IMR-90 (cell line): Measurements from ENCODE around the gene TP53BP2. TPM values are rescaled to one million over a fixed set of nuclear protein-coding genes. Genes with fewer than 3 reads are reported as not detected.

Experiments used
- ATAC-seq: fragments of 200-7000 bp; cut with Tn5 transposase; 2 replicates; pipeline ENCODE4 v1.9.1; 2020; ENCODE audit warnings: low read depth, mild to moderate bottlenecking, moderate library complexity
- BruUV-seq: library from RNA; stranded (reverse); fragments of 400-500 nt; replicated peaks from 2 replicates; lab custom pipeline; 2021; lab: Mats Ljungman, UMichigan
- CTCF ChIA-PET: fragments of 300-600 bp; formaldehyde crosslinking; extraction: SDS; loops from one replicate; lab custom pipeline; 2021; ENCODE audit warnings: antibody characterized with exemption; lab: Yijun Ruan, JAX
- POLR2A ChIA-PET: fragments of 300-600 bp; sonication (Branson Sonifier 250); formaldehyde crosslinking; loops from one replicate; lab custom pipeline; 2022; ENCODE audit warnings: antibody characterized with exemption; ENCODE audit not compliant: unreplicated experiment; lab: Charles Lee
- DNase-seq: peaks from one replicate; pipeline ENCODE4 v3.0.0; 2013
- H2AFZ ChIP-seq: replicated peaks from 2 replicates; pipeline ENCODE3; 2013; ENCODE audit warnings: low read length, mild to moderate bottlenecking; ENCODE audit not compliant: poor library complexity
- H2AK5ac ChIP-seq: 2 replicates; pipeline ENCODE4 v1.6.1; 2013; ENCODE audit warnings: low read depth, low read length, inconsistent platforms
- H2AK9ac ChIP-seq: replicated peaks from 2 replicates; pipeline ENCODE3; 2013; ENCODE audit warnings: mild to moderate bottlenecking, low read depth, low read length, moderate library complexity; ENCODE audit not compliant: poor library complexity
- H2BK120ac ChIP-seq: 2 replicates; pipeline ENCODE4 v1.6.1; 2013; ENCODE audit warnings: low read depth, low read length, inconsistent platforms
- H2BK15ac ChIP-seq: 3 replicates; pipeline ENCODE4 v1.6.1; 2013; ENCODE audit warnings: low read depth, low read length, inconsistent platforms
- H2BK20ac ChIP-seq: 2 replicates; pipeline ENCODE4 v1.6.1; 2013; ENCODE audit warnings: low read depth, mild to moderate bottlenecking, inconsistent platforms, low read length, moderate library complexity
- H2BK5ac ChIP-seq: 2 replicates; pipeline ENCODE4 v1.6.1; 2013; ENCODE audit warnings: mild to moderate bottlenecking, low read depth, low read length, inconsistent platforms; ENCODE audit not compliant: poor library complexity, severe bottlenecking
- H3K14ac ChIP-seq: replicated peaks from 2 replicates; pipeline ENCODE4 v1.6.1; 2013; ENCODE audit warnings: low read depth, low read length, inconsistent platforms
- H3K18ac ChIP-seq: 2 replicates; pipeline ENCODE4 v1.6.1; 2013; ENCODE audit warnings: low read depth, low read length, control low read depth
- H3K23ac ChIP-seq: 2 replicates; pipeline ENCODE4 v1.6.1; 2013; ENCODE audit warnings: low read depth, low read length, inconsistent platforms
- H3K27ac ChIP-seq: 2 replicates; pipeline ENCODE4 v1.5.1; 2013; ENCODE audit warnings: mild to moderate bottlenecking, control low read depth, low read length; ENCODE audit not compliant: insufficient read depth
- H3K27me3 ChIP-seq: 2 replicates; pipeline ENCODE4 v1.6.1; 2013; ENCODE audit warnings: low read length; ENCODE audit not compliant: control insufficient read depth, insufficient read depth
- H3K36me3 ChIP-seq: 2 replicates; pipeline ENCODE4 v1.6.1; 2013; ENCODE audit warnings: low read length, mixed read lengths; ENCODE audit not compliant: control insufficient read depth, insufficient read depth
- H3K4ac ChIP-seq: 2 replicates; pipeline ENCODE4 v1.6.1; 2013; ENCODE audit warnings: low read depth, low read length, inconsistent platforms
- H3K4me1 ChIP-seq: 2 replicates; pipeline ENCODE4 v1.6.1; 2013; ENCODE audit warnings: low read length, mixed read lengths; ENCODE audit not compliant: control insufficient read depth, insufficient read depth
- H3K4me2 ChIP-seq: 2 replicates; pipeline ENCODE4 v1.6.1; 2013; ENCODE audit warnings: low read depth, mild to moderate bottlenecking, control low read depth, low read length, moderate library complexity
- H3K4me3 ChIP-seq: 2 replicates; pipeline ENCODE4 v1.5.1; 2013; ENCODE audit warnings: low read depth, mild to moderate bottlenecking, control low read depth, low read length, moderate library complexity; ENCODE audit not compliant: insufficient read depth
- H3K56ac ChIP-seq: 2 replicates; pipeline ENCODE4 v1.6.1; 2013; ENCODE audit warnings: low read length, inconsistent platforms; ENCODE audit not compliant: insufficient read depth; ENCODE audit errors: extremely low read depth
- H3K79me1 ChIP-seq, 2 experiments: 2 replicates each; pipeline ENCODE4 v1.6.1; 2013; ENCODE audit warnings: low read length in 2 of 2, inconsistent platforms in 1 of 2, low read depth in 1 of 2
- H3K9ac ChIP-seq: 2 replicates; pipeline ENCODE4 v1.6.1; 2013; ENCODE audit warnings: low read depth, low read length, control low read depth
- H3K9me1 ChIP-seq: 2 replicates; pipeline ENCODE4 v1.6.1; 2013; ENCODE audit warnings: low read length, inconsistent platforms; ENCODE audit not compliant: insufficient read depth
- H3K9me3 ChIP-seq: 2 replicates; pipeline ENCODE4 v1.6.1; 2013; ENCODE audit warnings: low read length; ENCODE audit not compliant: control insufficient read depth, insufficient read depth
- H4K20me1 ChIP-seq: 2 replicates; pipeline ENCODE4 v1.6.1; 2013; ENCODE audit warnings: low read length, inconsistent platforms; ENCODE audit not compliant: insufficient read depth
- H4K5ac ChIP-seq: 2 replicates; pipeline ENCODE4 v1.6.1; 2013; ENCODE audit warnings: mild to moderate bottlenecking, low read depth, low read length, control low read depth
- H4K8ac ChIP-seq, 2 experiments: 2 replicates each; pipeline ENCODE4 v1.6.1; 2013; ENCODE audit warnings: low read depth in 2 of 2, low read length in 2 of 2, control low read depth in 1 of 2, inconsistent platforms in 1 of 2
- H4K91ac ChIP-seq: 2 replicates; pipeline ENCODE4 v1.6.1; 2013; ENCODE audit warnings: low read depth, low read length, inconsistent platforms; ENCODE audit not compliant: insufficient read depth
- BHLHE40 ChIP-seq: fragments of 150-350 bp; IDR thresholded peaks from 2 replicates; pipeline ENCODE4 v1.6.1; 2016; ENCODE audit warnings: mild to moderate bottlenecking, low read depth, low read length
- CEBPB ChIP-seq: IDR thresholded peaks from 2 replicates; pipeline ENCODE4 v1.6.1; 2012; ENCODE audit warnings: low read depth, low read length, improper control_type of control experiment
- ELK1 ChIP-seq: fragments of 150-350 bp; IDR thresholded peaks from 2 replicates; pipeline ENCODE4 v1.6.1; 2016; ENCODE audit warnings: low read depth, mild to moderate bottlenecking, low read length, moderate library complexity, borderline replicate concordance
- FOS ChIP-seq: fragments of 150-350 bp; IDR thresholded peaks from 2 replicates; pipeline ENCODE4 v1.6.1; 2016; ENCODE audit warnings: low read depth, low read length
- MAFK ChIP-seq: IDR thresholded peaks from 2 replicates; pipeline ENCODE4 v1.6.1; 2012; ENCODE audit warnings: low read depth, low read length, improper control_type of control experiment
- MAZ ChIP-seq: IDR thresholded peaks from 2 replicates; pipeline ENCODE4 v1.6.1; 2012; ENCODE audit warnings: low read depth, mild to moderate bottlenecking, low read length, improper control_type of control experiment, moderate library complexity, borderline replicate concordance
- MXI1 ChIP-seq: IDR thresholded peaks from 2 replicates; pipeline ENCODE4 v1.6.1; 2012; ENCODE audit warnings: low read depth, mild to moderate bottlenecking, low read length, moderate library complexity, borderline replicate concordance
- POLR2A ChIP-seq: IDR thresholded peaks from 2 replicates; pipeline ENCODE4 v1.6.1; 2012; ENCODE audit warnings: mild to moderate bottlenecking, low read depth, low read length
- RAD21 ChIP-seq: IDR thresholded peaks from 2 replicates; pipeline ENCODE4 v1.6.1; 2012; ENCODE audit warnings: low read length, improper control_type of control experiment
- RCOR1 ChIP-seq: IDR thresholded peaks from 2 replicates; pipeline ENCODE4 v1.6.1; 2012; ENCODE audit warnings: mild to moderate bottlenecking, low read length, improper control_type of control experiment; ENCODE audit not compliant: insufficient replicate concordance
- RFX5 ChIP-seq: IDR thresholded peaks from 2 replicates; pipeline ENCODE4 v1.8.0; 2012; ENCODE audit warnings: low read depth, mild to moderate bottlenecking, low read length, moderate library complexity
- SMC3 ChIP-seq: fragments of 150-350 bp; IDR thresholded peaks from 2 replicates; pipeline ENCODE4 v1.6.1; 2016; ENCODE audit warnings: low read depth, mild to moderate bottlenecking, antibody characterized with exemption, low read length, moderate library complexity
- USF2 ChIP-seq: fragments of 150-350 bp; IDR thresholded peaks from 2 replicates; pipeline ENCODE4 v1.6.1; 2017; ENCODE audit warnings: mild to moderate bottlenecking, antibody characterized with exemption, low read length, low read depth
- WGBS, 2 experiments: methylation state at CpG; one replicate each; pipeline versions ENCODE4 v1.1.5 to v1.1.7; 2013; ENCODE audit warnings: missing lambda C conversion rate in 2 of 2; ENCODE audit not compliant: insufficient read length in 1 of 2; ENCODE audit errors: extremely low coverage in 2 of 2; 5-methylcytosine and 5-hydroxymethylcytosine counted together
- dilution Hi-C: fragments of 300-500 bp; cut with HindIII; formaldehyde crosslinking; loops from one replicate; pipeline ENCODE4 v1.14.3; 2018; ENCODE audit warnings: low sequenced_read_pairs; ENCODE audit not compliant: unreplicated experiment
- in situ Hi-C: fragments of 300-500 bp; cut with MboI; formaldehyde crosslinking; loops from 3 replicates; pipeline ENCODE4 v1.14.3; 2019; ENCODE audit warnings: low sequenced_read_pairs, inconsistent platforms, mixed read lengths
- intact Hi-C: fragments of 100-400 bp; cut with micrococcal nuclease; formaldehyde crosslinking; loops from 2 replicates; pipeline ENCODE4 v1.10.0; 2022
- polyA plus RNA-seq, 3 experiments: library from polyadenylated mRNA; depleted of rRNA; stranded (reverse); fragments of >200 nt; gene quantifications; 2 replicates each; pipeline ENCODE4 v1.2.3, GENCODE V29; 2012; ENCODE audit warnings: low replicate concordance in 1 of 3
- total RNA-seq: library from RNA; depleted of rRNA; stranded (reverse); fragments of >200 nt; gene quantifications from 2 replicates; pipeline ENCODE4 v1.2.3, GENCODE V29; 2012

The TP53BP2 gene
- total and polyA plus RNA-seq, 2 of the 4 experiments (the other 2 are of a cell fraction), result 19.9 to 35.0 TPM

GRCh38 chr1:223802602-223803001 lies 43.1 kb downstream of the TP53BP2 start:
- Histone ChIP-seq H3K23ac (no peak overlapping the region), H2AK5ac (no peak overlapping the region), H4K5ac (no peak overlapping the region), H3K36me3 (peaks cover 48% of the 10 kb centered on the region), H3K56ac (no peak overlapping the region), H2AFZ (no peak overlapping the region), H3K27ac (no peak overlapping the region), H3K27me3 (no peaks in the 10 kb centered on the region), H4K20me1 (no peaks in the 10 kb centered on the region), H2AK9ac (no peak overlapping the region), H3K4me1 (no peaks in the 10 kb centered on the region), H3K14ac (no peak overlapping the region), H3K79me1 (peaks cover 23 to 35% of the 10 kb centered on the region in 2 experiments), H3K18ac (no peak overlapping the region), H2BK15ac (no peak overlapping the region), H3K4ac (no peak overlapping the region), H3K9me1 (no peaks in the 10 kb centered on the region), H2BK20ac (no peak overlapping the region), H3K9me3 (no peaks in the 10 kb centered on the region), H3K9ac (no peak overlapping the region), H4K8ac (no peak overlapping the region), H3K4me3 (no peak overlapping the region), H3K4me2 (no peak overlapping the region), H2BK120ac (no peak overlapping the region), H4K91ac (no peak overlapping the region), H2BK5ac (no peak overlapping the region)
- intact Hi-C loops (no loop called here), dilution Hi-C loops (no loop called here), in situ Hi-C loops (no loop called here)
- DNase-seq (no peak), ATAC-seq (no peak)
- TF ChIP-seq ELK1, result no peak
- no peak for TF ChIP-seq BHLHE40
- TF ChIP-seq RCOR1, result no peak
- no peak for TF ChIP-seq RFX5
- TF ChIP-seq SMC3, result no peak
- no peak for TF ChIP-seq USF2
- TF ChIP-seq MAFK, result no peak
- no peak for TF ChIP-seq CEBPB
- TF ChIP-seq MXI1, result no peak
- no peak for TF ChIP-seq POLR2A
- no peak for TF ChIP-seq MAZ
- TF ChIP-seq RAD21, result no peak
- TF ChIP-seq FOS, result no peak
- ChIA-PET CTCF (interaction anchor here (0.8 kb wide), 1 partner anchor 10 kb away, joined by 3 read pairs; no protein-coding TSS in a partner anchor), POLR2A (no interaction called here)
- BruUV-seq, result no TSS peak
- no CpG with 5 or more reads among the region's 4 CpGs for WGBS, 2 experiments
